ENCODE measurements around the gene SF3B1.
"Not testable (repeated sequence)": the region's sequence is repeated elsewhere in the genome, so short reads cannot be mapped to it uniquely, and the experiment has no call there.

SF3B1 gene

DNA sequence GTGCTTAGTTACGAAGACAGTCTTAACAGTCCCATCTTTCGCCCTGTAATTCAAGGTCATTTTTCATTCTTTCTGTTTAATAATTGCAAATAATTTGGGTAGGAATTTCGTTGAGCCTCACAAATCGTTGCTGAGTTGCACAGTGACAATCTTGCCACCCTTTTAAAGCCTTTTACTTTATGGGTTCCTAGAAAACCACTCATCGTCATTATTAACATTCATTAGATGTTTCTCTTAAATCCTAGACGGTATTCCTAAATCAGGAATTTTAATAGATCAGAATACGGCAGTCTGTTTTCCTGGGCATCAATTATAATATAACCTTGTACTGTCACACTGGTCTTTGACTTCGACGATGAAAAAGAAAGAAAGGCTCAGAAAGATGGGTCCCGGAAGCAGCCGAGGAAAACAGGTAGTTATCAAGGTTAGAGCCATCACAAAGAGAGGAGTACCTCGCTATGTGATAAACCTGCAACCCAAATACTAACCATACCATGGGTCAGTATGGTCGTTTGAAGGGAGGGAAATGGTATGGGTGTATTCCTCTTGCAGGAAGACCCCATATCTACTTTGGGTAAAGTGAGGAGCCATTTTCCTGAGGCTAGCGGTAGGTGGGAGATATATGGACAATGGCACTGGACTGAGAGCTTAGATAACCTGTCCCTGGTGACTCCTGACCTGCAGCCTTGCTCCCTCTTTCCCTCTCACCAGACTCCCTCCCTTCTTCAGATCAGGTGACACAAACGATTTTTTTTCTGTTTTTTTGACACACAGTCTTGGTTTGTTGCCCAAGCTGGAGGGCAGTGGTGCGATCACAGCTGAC lies 981 bp upstream of the SF3B1 start:
- DNase-seq (ENCODE audit: low spot score): no peak

GRCh38 chr2:197433780-197434438 lies 919 bp downstream of the SF3B1 start:
- DNase-seq (ENCODE audit: low spot score): no peak

- not testable (repeated sequence) for DNase-seq (ENCODE audit: low spot score)
These were observed 2.3 kb downstream of the SF3B1 start for GRCh38 chr2:197432527-197432926.

DNA sequence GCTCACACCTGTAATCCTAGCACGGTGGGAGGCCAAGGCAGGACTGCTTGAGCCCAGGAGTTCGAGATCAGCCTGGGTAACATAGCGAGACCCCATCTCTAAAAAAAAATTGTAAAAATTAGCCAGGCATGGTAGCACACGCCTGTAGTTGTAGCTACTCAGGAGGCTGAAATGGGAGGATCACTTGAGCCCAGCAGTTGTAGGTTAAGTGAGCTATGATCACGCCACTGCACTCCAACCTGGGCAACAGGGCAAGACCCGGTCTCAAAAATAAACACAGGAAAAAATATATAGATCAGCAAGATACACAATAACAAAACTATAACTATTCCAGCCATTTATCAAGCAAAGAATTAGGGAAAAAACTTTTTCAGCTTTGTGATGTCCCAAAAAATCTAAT lies 3.0 kb downstream of the SF3B1 start:
- no peak for DNase-seq (ENCODE audit: low spot score)

GRCh38 chr2:197427986-197428385 lies 6.8 kb downstream of the SF3B1 start:
- DNase-seq (ENCODE audit: low spot score): no peak

GRCh38 chr2:197426723-197427603 lies 7.9 kb downstream of the SF3B1 start:
- DNase-seq (ENCODE audit: low spot score): no peak

DNA sequence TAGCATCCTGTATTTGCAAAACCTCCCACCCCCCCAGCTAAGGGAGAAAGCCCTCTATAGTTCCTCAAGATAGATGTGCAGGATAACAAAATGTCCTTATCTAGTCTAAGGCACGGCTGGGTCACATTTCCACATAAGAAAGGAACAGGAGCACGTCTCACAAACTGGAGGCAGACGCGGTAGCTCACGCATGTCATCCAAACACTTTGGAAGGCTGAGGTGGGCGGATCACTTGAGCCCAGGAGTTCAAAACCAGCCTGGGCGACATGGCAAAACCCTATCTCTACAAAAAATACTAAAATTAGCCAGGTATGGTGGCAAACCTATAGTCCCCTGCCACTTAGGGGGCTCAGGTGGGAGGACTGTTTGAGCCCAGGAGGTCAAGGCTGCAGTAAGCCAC lies 9.3 kb downstream of the SF3B1 start:
- DNase-seq (ENCODE audit: low spot score): no peak

GRCh38 chr2:197423307-197423706 lies 11.5 kb downstream of the SF3B1 start:
- DNase-seq (ENCODE audit: low spot score): no peak

GRCh38 chr2:197419438-197419837 lies 15.4 kb downstream of the SF3B1 start:
- no peak for DNase-seq (ENCODE audit: low spot score)

DNA sequence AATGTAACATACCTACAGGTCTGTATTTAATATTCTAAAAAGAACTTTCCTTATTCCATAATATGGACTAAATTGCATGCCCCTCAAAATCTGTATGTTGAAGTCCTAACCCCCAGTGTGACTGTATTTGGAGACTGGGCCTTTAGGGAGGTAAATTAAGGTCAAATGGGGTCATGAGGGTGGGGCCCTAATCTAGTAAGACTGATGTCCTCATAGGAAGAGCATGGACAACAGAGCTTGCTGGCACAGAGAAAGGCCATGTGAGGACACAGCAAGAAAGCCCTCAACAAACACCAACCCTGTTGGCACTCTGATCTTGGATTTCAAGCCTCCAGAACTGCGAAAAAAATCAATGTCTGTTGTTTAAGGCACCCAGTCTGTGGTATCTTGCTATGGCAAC lies 18.6 kb downstream of the SF3B1 start:
- DNase-seq (ENCODE audit: low spot score): no peak

DNA sequence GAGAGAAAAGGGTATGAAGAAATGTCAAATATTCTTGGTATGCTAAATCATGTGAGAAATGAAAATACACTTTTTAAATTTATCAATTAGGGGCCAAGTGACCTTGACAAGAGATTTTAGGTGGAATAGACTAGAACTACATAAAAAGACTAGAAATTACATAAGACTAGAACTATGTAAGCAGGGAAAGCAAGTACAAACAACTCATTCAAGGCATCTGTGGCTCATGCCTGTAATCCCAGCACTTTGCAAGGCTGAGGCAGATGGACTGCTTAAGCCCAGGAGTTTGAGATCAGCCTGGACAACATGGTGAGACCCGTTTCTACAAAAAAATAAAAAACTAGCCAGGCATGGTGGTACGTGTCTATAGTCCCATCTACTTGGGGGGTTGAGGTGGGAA lies 20.3 kb downstream of the SF3B1 start:
- DNase-seq (ENCODE audit: low spot score): no peak

DNA sequence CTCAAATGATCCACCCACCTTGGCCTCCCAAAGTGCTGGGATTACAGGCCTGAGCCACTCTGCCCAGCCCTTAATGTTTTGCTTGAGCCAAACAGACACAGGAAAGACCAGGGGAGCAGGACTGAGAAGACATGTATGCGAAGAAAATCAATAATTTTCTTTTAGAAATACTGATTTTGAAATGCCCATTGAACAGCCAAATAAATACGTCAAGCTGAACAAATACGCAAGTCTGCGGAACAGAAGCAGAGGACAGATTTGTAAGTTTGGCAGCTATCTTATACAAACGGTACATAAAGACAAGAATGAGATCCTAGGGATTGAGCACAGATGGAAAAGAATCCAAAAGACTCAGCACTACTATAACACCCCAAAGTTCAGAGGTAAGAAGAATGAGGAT lies 20.8 kb downstream of the SF3B1 start:
- no peak for DNase-seq (ENCODE audit: low spot score)

DNA sequence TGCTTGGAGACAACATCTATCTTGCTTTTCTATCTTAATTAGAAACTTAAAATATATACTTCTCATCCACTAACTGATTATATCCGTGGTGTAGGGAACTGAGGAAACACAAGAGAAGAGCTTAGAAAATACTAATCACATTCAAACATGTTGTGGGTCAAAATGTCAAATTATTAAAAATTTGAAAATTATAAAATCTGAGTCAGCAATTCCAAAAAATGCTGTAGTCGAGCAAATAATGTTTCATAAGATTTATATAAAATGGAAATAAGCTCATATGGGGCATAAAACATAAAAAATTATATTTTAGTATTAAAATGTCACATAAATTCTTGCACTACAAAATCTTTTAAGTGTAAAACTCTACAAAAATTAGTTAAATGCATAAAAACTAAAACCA lies 29.2 kb downstream of the SF3B1 start:
- no peak for DNase-seq (ENCODE audit: low spot score)

DNA sequence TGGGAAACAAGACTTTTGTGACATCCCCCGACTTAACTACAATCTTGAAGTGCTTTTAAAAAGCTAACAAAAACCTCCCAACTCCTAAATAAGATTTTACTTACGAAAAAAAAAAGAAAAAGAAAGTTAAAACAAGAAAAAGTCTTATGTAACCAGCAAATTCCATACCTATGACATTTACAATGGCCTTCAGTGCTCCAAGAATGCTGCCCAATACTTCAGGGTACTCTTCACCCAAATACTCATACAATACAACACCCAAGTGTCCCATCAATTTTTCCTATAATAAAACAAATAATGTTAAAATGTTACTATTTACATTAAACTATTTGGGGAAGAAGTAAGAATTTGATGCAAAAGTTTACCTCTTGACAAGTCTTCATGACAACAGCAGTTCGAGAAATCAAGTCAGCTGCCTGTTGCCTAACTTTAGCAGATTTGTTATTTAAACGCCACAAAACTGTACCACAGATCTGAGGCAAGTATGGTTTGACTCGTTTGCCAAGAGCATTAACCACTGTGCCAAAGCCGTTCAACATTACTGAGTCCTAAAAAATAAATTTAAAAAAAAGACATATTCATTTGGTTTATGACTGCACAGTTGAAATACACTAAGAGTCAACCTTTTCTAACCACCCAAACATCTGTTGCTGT lies 34.8 kb downstream of the SF3B1 start:
- peak; percentile 13 for DNase-seq (ENCODE audit: low spot score)

DNA sequence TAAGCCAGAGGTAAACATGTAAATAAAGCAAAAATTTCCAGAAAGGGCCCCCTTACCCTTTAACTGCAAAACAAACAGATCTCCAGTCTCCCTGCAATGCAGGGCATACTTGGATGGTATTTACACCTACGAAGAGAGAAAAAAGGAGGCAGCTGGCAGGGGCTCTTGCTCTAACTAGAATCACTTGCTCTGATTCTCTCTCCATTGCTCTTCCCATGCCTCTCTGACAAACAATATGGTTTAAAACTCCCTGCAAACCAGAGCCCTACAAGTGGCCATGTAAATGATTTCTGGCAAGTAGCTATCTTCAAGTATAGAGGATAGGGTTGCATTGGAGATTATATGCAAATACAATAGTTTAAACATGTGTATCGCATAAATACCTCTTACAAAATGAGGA lies 35.9 kb downstream of the SF3B1 start:
- no peak for DNase-seq (ENCODE audit: low spot score)

DNA sequence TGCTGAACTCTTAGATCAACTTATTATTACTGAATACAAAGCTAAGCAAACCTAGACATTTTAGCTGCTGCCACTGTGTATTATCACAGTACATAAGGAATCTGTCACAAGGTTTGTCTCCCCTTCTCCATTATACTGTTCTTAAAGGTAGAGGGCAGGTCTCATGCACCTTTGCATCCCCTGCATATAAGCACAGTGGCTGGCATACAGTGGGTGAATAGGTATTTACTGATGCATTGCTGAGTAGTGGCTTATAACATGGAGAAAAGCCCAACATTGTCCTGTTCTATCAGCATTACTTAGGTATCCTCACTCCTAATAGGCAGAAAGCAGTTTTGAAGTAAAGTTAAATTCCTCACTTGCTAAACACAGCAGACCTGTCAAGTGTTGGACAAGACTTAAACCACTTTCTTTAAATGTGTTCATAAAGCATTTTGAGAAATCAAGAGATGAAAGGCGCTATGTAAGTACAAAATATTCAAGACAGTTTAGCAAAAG lies 43.6 kb downstream of the SF3B1 start:
- DNase-seq (ENCODE audit: low spot score): no peak

DNA sequence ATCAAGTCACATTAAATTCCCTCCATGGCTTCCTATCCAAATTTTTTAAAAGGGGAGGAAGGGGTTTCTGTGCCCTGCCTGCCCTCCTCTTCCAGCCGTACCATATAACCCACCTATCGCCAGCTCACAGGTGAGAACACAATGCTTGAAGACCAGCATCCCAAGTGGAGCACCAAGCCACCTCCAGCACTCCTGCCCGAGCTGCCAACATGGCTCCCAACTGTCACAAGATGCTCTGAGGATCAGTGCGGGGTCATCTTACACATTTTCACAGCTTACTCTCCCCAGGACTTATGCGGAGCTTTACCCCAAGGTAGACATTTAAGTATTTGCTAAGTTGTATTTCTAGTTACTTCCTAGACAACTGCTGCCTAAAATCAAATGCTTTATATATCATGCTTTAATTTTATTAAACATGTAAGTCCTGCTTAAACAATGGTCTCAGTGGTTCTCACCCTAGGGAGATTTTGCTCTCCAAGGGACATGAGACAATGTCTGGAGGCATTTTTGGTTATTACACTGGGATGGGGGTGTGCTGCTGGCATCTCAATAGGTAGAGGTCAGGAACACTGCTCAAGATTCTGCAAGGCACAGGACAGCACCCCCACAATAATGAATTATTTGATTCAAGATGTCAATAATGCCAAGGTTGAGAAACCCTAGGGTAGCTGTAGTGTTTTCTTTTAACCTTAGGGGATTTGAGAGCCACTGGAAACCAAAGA lies 45.8 kb downstream of the SF3B1 start:
- DNase-seq (ENCODE audit: low spot score): no peak

GRCh38 chr2:197387179-197387578 lies 47.6 kb downstream of the SF3B1 start:
- DNase-seq (ENCODE audit: low spot score): no peak

DNA sequence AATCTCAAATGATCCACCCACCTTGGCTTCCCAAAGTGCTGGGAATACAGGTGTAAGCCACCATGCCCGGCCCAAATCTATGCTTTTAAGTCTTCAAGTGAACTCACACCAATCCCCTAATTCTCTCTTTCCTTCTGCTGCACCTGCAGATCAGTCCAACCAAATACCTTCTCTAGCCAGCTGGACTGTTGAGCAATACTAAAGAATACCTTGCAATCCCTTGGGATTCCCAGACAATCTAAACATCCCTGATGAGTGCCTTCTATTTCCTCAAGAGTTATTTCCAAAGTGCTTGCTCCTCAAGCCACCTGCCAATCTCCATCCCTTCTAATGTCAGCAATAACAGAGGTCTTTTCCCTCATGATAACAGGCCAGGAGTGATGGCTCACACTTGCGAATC lies 48.6 kb downstream of the SF3B1 start:
- DNase-seq (ENCODE audit: low spot score): no peak

- DNase-seq (ENCODE audit: low spot score): no peak
These were observed 51.0 kb downstream of the SF3B1 start for GRCh38 chr2:197383825-197384224.

- DNase-seq (ENCODE audit: low spot score): no peak
These were observed 53.2 kb downstream of the SF3B1 start for GRCh38 chr2:197381641-197382040.
